Vagina (tissue), 2 donors: ENCODE measurements around the gene KIAA0825. TPM values are rescaled to one million over a fixed set of nuclear protein-coding genes. Genes with fewer than 3 reads are reported as not detected.

Experiments used
- DNase-seq, 2 donors: peaks; one replicate each; pipeline ENCODE4 v3.0.0-alpha.2; 2017; ENCODE audit errors: extremely low spot score in 2 of 2
- H3K27ac ChIP-seq: fragments of 200-600 bp; sonication (generic); one replicate; pipeline ENCODE4 v1.5.1; 2019
- H3K27me3 ChIP-seq: fragments of 200-600 bp; sonication (generic); one replicate; pipeline ENCODE4 v1.5.1; 2019
- H3K36me3 ChIP-seq, 2 donors: fragments of 200-600 bp; sonication (generic); one replicate each; pipeline ENCODE4 v1.5.1; 2017 to 2019
- H3K4me1 ChIP-seq: fragments of 200-600 bp; sonication (generic); one replicate; pipeline ENCODE4 v1.5.1; 2019
- H3K4me3 ChIP-seq, 2 donors: fragments of 200-600 bp; sonication (generic); 1 replicate in 1 of 2; 2 replicates in 1 of 2; pipeline ENCODE4 v1.5.1; 2016 to 2019
- H3K9me3 ChIP-seq: fragments of 200-600 bp; sonication (generic); one replicate; pipeline ENCODE4 v1.5.1; 2019
- POLR2A ChIP-seq, 2 donors: fragments of 450-650 bp; IDR thresholded peaks; one replicate each; pipeline ENCODE4 v1.6.1; 2017; ENCODE audit warnings: antibody characterized with exemption in 2 of 2, mild to moderate bottlenecking in 2 of 2, moderate library complexity in 2 of 2
- POLR2AphosphoS5 ChIP-seq, 2 donors: sonication (generic); formaldehyde crosslinking; IDR thresholded peaks; one replicate each; pipeline ENCODE4 v1.9.0; 2017; ENCODE audit warnings: antibody characterized with exemption in 2 of 2, mild to moderate bottlenecking in 2 of 2, low read depth in 1 of 2; ENCODE audit not compliant: insufficient read depth in 1 of 2
- intact Hi-C: fragments of 100-400 bp; cut with DNase I; formaldehyde crosslinking; loops from one replicate; pipeline ENCODE4 v1.15.1; 2023
- total RNA-seq: library from RNA; depleted of rRNA; stranded (reverse); fragments of >200 nt; gene quantifications from one replicate; pipeline ENCODE4 v1.2.3, GENCODE V29; 2016
- TF ChIP-seq, protein P1 (sequence below), 3 experiments: fragments of 450-650 bp in 2 of 3; fragments of 200-600 bp in 1 of 3; sonication (generic) in 1 of 3; IDR thresholded peaks; one replicate each; pipeline ENCODE4 v1.5.1; 2017 to 2019; ENCODE audit warnings: antibody characterized with exemption in 3 of 3, mild to moderate bottlenecking in 2 of 3, moderate library complexity in 2 of 3

Gene KIAA0825
- total RNA-seq, 1 donor from 2014 or later = 2.5 TPM

DNA sequence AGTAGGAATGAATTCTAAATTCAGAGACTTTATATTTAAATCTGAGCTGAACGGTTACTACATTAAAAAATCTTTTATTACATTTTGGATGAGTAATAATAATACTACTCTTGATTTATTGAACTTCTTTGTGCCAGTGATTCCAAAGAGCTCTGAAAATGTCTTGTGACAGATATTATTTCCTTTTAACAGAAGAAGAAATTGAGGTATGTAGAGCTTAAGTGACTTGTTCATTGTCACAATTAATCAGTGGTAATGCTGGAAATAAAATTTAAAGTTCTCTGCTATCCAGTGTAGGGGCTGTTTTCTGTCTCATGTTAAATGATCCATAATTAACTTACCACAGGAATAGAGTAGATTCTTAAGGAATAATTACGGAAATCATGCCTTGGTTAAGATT, 335.3 kb downstream of the KIAA0825 start:
- TF ChIP-seq POLR2A (IDR thresholded peaks at IDR 0.05) (no peak), POLR2AphosphoS5 (IDR thresholded peaks at IDR 0.05; ENCODE audit: insufficient read depth in 1 of 2, low read depth in 1 of 2) (no peak)
- TF ChIP-seq, protein P1, sequence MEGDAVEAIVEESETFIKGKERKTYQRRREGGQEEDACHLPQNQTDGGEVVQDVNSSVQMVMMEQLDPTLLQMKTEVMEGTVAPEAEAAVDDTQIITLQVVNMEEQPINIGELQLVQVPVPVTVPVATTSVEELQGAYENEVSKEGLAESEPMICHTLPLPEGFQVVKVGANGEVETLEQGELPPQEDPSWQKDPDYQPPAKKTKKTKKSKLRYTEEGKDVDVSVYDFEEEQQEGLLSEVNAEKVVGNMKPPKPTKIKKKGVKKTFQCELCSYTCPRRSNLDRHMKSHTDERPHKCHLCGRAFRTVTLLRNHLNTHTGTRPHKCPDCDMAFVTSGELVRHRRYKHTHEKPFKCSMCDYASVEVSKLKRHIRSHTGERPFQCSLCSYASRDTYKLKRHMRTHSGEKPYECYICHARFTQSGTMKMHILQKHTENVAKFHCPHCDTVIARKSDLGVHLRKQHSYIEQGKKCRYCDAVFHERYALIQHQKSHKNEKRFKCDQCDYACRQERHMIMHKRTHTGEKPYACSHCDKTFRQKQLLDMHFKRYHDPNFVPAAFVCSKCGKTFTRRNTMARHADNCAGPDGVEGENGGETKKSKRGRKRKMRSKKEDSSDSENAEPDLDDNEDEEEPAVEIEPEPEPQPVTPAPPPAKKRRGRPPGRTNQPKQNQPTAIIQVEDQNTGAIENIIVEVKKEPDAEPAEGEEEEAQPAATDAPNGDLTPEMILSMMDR (IDR thresholded peaks at IDR 0.05) = no peak
- intact Hi-C loops = no loop called here
- no peak overlapping the region for H3K27ac ChIP-seq

GRCh38 chr5:94281236-94281801, 337.1 kb downstream of the KIAA0825 start:
- no peaks in the 10 kb centered on the region for H3K4me1 ChIP-seq
- H3K9me3 ChIP-seq = no peaks in the 10 kb centered on the region
- H3K27me3 ChIP-seq = no peaks in the 10 kb centered on the region
- no peak for DNase-seq
- H3K27ac ChIP-seq = no peak overlapping the region
- H3K4me3 ChIP-seq = no peak overlapping the region
- TF ChIP-seq POLR2AphosphoS5 (IDR thresholded peaks at IDR 0.05; ENCODE audit: insufficient read depth in 1 of 2, low read depth in 1 of 2) (no peak), POLR2A (IDR thresholded peaks at IDR 0.05) (no peak)
- TF ChIP-seq, protein P1 (IDR thresholded peaks at IDR 0.05) = no peak
- intact Hi-C loops = no loop called here
- no peaks in the 10 kb centered on the region for H3K36me3 ChIP-seq

More for the DNA sequence above, 335.3 kb downstream of the KIAA0825 start:
- Histone ChIP-seq H3K4me1 (no peaks in the 10 kb centered on the region), H3K27me3 (no peaks in the 10 kb centered on the region), H3K36me3 (no peaks in the 10 kb centered on the region), H3K4me3 (no peak overlapping the region), H3K9me3 (no peaks in the 10 kb centered on the region)
- DNase-seq = no peak

DNA sequence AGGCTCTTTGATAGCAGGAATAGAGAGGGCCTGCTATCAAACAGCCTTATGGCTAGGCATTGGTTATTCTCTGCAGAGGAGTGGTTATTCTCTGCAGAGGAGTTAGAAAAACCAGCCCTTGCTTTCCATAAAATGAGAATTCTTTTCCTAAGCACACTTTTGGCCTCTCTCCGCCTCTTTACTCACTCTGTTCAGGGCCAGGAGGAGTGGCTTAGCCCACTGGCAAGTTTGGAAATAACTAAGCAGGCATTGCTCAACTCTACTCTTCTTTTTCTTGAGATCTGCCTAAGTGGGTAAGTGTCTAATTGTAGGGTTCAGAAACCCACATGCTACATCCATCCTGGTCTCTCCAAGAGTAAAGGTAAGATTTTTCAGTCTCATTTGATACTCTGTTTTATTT, 341.7 kb downstream of the KIAA0825 start:
- no peak overlapping the region for H3K27ac ChIP-seq
- no peaks in the 10 kb centered on the region for H3K36me3 ChIP-seq
- H3K4me1 ChIP-seq = no peaks in the 10 kb centered on the region
- TF ChIP-seq, protein P1 (IDR thresholded peaks at IDR 0.05) = no peak
- TF ChIP-seq POLR2A (IDR thresholded peaks at IDR 0.05) (no peak), POLR2AphosphoS5 (IDR thresholded peaks at IDR 0.05; ENCODE audit: insufficient read depth in 1 of 2, low read depth in 1 of 2) (no peak)
- no peak for DNase-seq
- no peaks in the 10 kb centered on the region for H3K27me3 ChIP-seq
- no peaks in the 10 kb centered on the region for H3K9me3 ChIP-seq
- intact Hi-C loops = no loop called here
- no peak overlapping the region for H3K4me3 ChIP-seq

GRCh38 chr5:94276048-94276447, 342.4 kb downstream of the KIAA0825 start:
- Histone ChIP-seq H3K4me3 (no peak overlapping the region), H3K27ac (no peak overlapping the region), H3K36me3 (no peaks in the 10 kb centered on the region), H3K27me3 (no peaks in the 10 kb centered on the region), H3K4me1 (no peaks in the 10 kb centered on the region), H3K9me3 (no peaks in the 10 kb centered on the region)
- TF ChIP-seq POLR2A (IDR thresholded peaks at IDR 0.05) (no peak), POLR2AphosphoS5 (IDR thresholded peaks at IDR 0.05; ENCODE audit: insufficient read depth in 1 of 2, low read depth in 1 of 2) (no peak)
- TF ChIP-seq, protein P1 (IDR thresholded peaks at IDR 0.05) = no peak
- intact Hi-C loops = no loop called here
- DNase-seq = no peak

DNA sequence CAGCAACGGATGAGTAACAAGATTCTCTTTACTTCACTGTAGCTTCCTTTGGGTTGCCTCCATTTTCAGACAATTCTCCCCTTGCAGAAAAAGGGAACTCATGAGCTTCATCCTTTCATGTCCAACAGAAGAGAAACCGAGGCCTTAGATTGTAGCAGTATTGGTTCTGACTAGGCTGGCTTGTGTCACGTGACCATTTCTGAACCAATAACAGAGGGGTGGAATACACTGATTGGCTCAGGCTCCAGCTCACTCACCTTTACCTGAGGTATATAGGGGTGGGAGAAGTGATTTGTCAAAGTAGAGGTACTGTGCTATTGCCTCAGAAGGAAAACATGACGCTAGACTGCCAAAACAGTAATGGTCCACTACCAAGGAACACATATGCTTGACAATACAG, 343.7 kb downstream of the KIAA0825 start:
- TF ChIP-seq, protein P1 (IDR thresholded peaks at IDR 0.05) = no peak
- TF ChIP-seq POLR2AphosphoS5 (IDR thresholded peaks at IDR 0.05; ENCODE audit: insufficient read depth in 1 of 2, low read depth in 1 of 2) = no peak
- H3K36me3 ChIP-seq = no peaks in the 10 kb centered on the region
- H3K27ac ChIP-seq = no peak overlapping the region

More for the DNA sequence above, 343.7 kb downstream of the KIAA0825 start:
- DNase-seq = no peak
- no peaks in the 10 kb centered on the region for H3K27me3 ChIP-seq
- H3K4me3 ChIP-seq = no peak overlapping the region
- no peaks in the 10 kb centered on the region for H3K9me3 ChIP-seq
- no peaks in the 10 kb centered on the region for H3K4me1 ChIP-seq
- intact Hi-C loops = no loop called here
